Endodermal cell (in vitro differentiated cells): ENCODE results near the gene CHD2. TPM values are rescaled to one million over a fixed set of nuclear protein-coding genes. Genes with fewer than 3 reads are reported as not detected.

Source experiments
- DNase-seq: peaks from one replicate; pipeline ENCODE4 v3.0.0-alpha.2; 2017
- H3K27ac ChIP-seq: 2 replicates; pipeline ENCODE4 v1.5.1; 2013; ENCODE audit warnings: mild to moderate bottlenecking, low read depth, low read length, moderate library complexity
- H3K27me3 ChIP-seq: 2 replicates; pipeline ENCODE4 v1.6.1; 2013; ENCODE audit warnings: mild to moderate bottlenecking, low read length, moderate library complexity; ENCODE audit not compliant: insufficient read depth, control insufficient read depth, poor library complexity, severe bottlenecking
- H3K36me3 ChIP-seq: 2 replicates; pipeline ENCODE4 v1.7.0; 2013; ENCODE audit warnings: mild to moderate bottlenecking, low read length, moderate library complexity; ENCODE audit not compliant: control insufficient read depth, insufficient read depth
- H3K4me1 ChIP-seq: one replicate; pipeline ENCODE4 v1.7.0; 2013; ENCODE audit warnings: low read length; ENCODE audit not compliant: control insufficient read depth, insufficient read depth
- H3K4me3 ChIP-seq: 2 replicates; pipeline ENCODE4 v1.5.1; 2013; ENCODE audit warnings: mild to moderate bottlenecking, low read length, moderate library complexity
- H3K9ac ChIP-seq: 2 replicates; pipeline ENCODE4 v1.6.1; 2013; ENCODE audit warnings: mild to moderate bottlenecking, low read length, moderate library complexity; ENCODE audit not compliant: poor library complexity, severe bottlenecking; ENCODE audit errors: extremely low read depth
- H3K9me3 ChIP-seq: 2 replicates; pipeline ENCODE4 v1.6.1; 2013; ENCODE audit warnings: mild to moderate bottlenecking, low read length, moderate library complexity; ENCODE audit not compliant: control insufficient read depth
- H3K27ac Mint-ChIP-seq: 2 replicates; pipeline ENCODE4 v1.8.0; 2020; ENCODE audit warnings: mixed read lengths
- H3K27me3 Mint-ChIP-seq: 2 replicates; pipeline ENCODE4 v1.8.0; 2021; ENCODE audit warnings: mild to moderate bottlenecking, mixed read lengths; ENCODE audit not compliant: insufficient read depth
- H3K36me3 Mint-ChIP-seq: 2 replicates; pipeline ENCODE4 v1.8.0; 2020; ENCODE audit warnings: low read depth, mixed read lengths
- H3K4me1 Mint-ChIP-seq: 2 replicates; pipeline ENCODE4 v1.8.0; 2020; ENCODE audit warnings: mixed read lengths
- H3K4me3 Mint-ChIP-seq: 2 replicates; pipeline ENCODE4 v1.8.0; 2020; ENCODE audit warnings: mild to moderate bottlenecking, moderate library complexity, mixed read lengths
- H3K9me3 Mint-ChIP-seq: 2 replicates; pipeline ENCODE4 v1.8.0; 2020; ENCODE audit warnings: mild to moderate bottlenecking, mixed read lengths
- WGBS, 2 experiments: methylation state at CpG; one replicate each; pipeline versions ENCODE4 v1.1.5 to v1.1.7; 2013; ENCODE audit warnings: missing lambda C conversion rate in 2 of 2, mixed read lengths in 1 of 2; ENCODE audit not compliant: insufficient coverage in 1 of 2, insufficient read length in 1 of 2; 5-methylcytosine and 5-hydroxymethylcytosine counted together
- total RNA-seq, 2 donors: library from RNA; stranded (reverse); fragmentation: NEBNext Ultra II Directional in 1 of 2; extraction: Animal tissue kit (Norgen Biotek cat#: 25700) in 1 of 2; gene quantifications; 2 replicates in 1 of 2; 3 replicates in 1 of 2; pipeline ENCODE4 v1.2.1, GENCODE V29; 2021
- TF ChIP-seq, protein P1 (sequence below): fragments of 200-600 bp; sonication (generic); conservative IDR thresholded peaks from 2 replicates; pipeline ENCODE4 v1.5.0; 2021; ENCODE audit warnings: antibody characterized with exemption, mild to moderate bottlenecking

CHD2 gene
- total RNA-seq, 2 donors from 2014 or later, result 116 to 127 TPM

DNA sequence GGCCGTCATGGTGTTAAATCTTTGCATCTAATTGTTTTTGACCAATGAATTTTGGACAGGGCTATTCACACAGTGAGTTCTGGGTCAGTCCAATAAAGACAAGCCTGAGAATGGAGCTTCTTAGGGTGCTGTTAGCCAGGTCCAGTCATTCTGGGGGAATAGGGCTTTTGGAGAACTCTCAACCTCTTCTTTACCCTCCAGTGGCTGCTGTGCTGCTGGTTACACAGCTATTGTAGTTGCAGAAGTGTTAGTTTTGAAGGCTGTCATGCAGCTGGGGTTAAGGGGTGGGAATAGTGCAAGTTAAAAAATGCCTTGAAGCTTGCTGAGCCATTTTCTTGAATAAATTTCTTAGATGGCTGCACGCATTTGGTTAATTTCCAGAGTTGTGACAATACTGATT lies 89.9 kb downstream of the CHD2 start:
- H3K9me3 ChIP-seq, result no peaks in the 10 kb centered on the region
- TF ChIP-seq, protein P1, sequence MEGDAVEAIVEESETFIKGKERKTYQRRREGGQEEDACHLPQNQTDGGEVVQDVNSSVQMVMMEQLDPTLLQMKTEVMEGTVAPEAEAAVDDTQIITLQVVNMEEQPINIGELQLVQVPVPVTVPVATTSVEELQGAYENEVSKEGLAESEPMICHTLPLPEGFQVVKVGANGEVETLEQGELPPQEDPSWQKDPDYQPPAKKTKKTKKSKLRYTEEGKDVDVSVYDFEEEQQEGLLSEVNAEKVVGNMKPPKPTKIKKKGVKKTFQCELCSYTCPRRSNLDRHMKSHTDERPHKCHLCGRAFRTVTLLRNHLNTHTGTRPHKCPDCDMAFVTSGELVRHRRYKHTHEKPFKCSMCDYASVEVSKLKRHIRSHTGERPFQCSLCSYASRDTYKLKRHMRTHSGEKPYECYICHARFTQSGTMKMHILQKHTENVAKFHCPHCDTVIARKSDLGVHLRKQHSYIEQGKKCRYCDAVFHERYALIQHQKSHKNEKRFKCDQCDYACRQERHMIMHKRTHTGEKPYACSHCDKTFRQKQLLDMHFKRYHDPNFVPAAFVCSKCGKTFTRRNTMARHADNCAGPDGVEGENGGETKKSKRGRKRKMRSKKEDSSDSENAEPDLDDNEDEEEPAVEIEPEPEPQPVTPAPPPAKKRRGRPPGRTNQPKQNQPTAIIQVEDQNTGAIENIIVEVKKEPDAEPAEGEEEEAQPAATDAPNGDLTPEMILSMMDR, result no peak
- no peaks in the 10 kb centered on the region for H3K27me3 Mint-ChIP-seq
- H3K36me3 ChIP-seq, result peaks cover 92% of the 10 kb centered on the region
- no peak overlapping the region for H3K27ac Mint-ChIP-seq
- no peak overlapping the region for H3K9ac ChIP-seq
- H3K9me3 Mint-ChIP-seq, result no peaks in the 10 kb centered on the region
- H3K4me3 ChIP-seq, result no peak overlapping the region
- H3K4me1 Mint-ChIP-seq, result no peaks in the 10 kb centered on the region
- H3K36me3 Mint-ChIP-seq, result peaks cover 76% of the 10 kb centered on the region
- DNase-seq, result no peak
- H3K4me3 Mint-ChIP-seq, result no peak overlapping the region
- no peaks in the 10 kb centered on the region for H3K27me3 ChIP-seq
- no peaks in the 10 kb centered on the region for H3K4me1 ChIP-seq
- H3K27ac ChIP-seq, result peak overlapping the region; percentile 7
- 84 to 94% methylated on average over 2 of the region's 2 CpGs for WGBS, 2 experiments

DNA sequence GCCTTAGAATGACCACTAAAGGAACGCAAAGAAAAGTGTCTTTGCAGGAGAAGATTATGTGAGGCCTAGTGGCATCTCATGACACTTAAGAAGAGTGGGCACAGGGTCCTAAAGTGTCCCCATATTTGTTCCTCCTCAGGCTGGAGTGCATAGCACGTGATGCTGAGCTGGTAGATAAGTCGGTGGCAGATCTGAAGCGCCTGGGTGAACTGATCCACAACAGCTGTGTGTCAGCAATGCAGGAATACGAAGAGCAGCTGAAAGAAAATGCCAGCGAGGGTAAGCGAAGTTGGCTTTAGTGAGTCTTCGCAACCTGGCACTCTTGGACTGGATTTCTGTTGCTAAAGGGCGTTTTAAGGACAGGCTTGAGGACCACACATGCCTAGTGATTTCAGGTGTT lies 92.6 kb downstream of the CHD2 start:
- DNase-seq, result no peak
- H3K27ac Mint-ChIP-seq, result peak overlapping the region; percentile 52
- no peaks in the 10 kb centered on the region for H3K9me3 Mint-ChIP-seq
- H3K27me3 ChIP-seq, result no peaks in the 10 kb centered on the region
- no peaks in the 10 kb centered on the region for H3K9me3 ChIP-seq
- H3K36me3 ChIP-seq, result peaks cover 94% of the 10 kb centered on the region
- TF ChIP-seq, protein P1, result no peak
- H3K4me1 Mint-ChIP-seq, result no peaks in the 10 kb centered on the region
- no peak overlapping the region for H3K4me3 ChIP-seq
- no peaks in the 10 kb centered on the region for H3K4me1 ChIP-seq
- no peak overlapping the region for H3K27ac ChIP-seq
- WGBS, 2 experiments, result 96 to 99% methylated on average over 9 of the region's 9 CpGs
- no peak overlapping the region for H3K4me3 Mint-ChIP-seq
- H3K36me3 Mint-ChIP-seq, result peaks cover 79% of the 10 kb centered on the region
- H3K27me3 Mint-ChIP-seq, result no peaks in the 10 kb centered on the region
- no peak overlapping the region for H3K9ac ChIP-seq

DNA sequence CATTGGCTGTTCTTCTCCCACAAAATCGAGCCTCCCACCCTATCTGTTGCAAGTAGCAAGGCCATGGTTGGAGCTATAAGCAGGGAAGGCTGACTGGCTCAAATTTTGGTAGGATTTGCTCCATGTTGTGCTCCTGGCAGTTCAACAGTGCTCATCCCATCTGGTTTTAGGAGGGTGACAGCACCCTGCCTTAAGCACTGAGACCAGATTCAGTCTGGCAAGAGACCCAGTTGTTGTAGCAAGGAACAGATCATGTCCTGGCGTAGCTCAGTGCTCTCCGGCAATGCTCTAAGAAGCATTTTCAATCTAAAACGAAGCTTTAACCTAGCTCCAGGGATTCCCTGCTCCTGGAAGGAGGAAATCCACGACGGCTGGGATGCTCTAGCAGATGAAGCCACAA lies 97.7 kb downstream of the CHD2 start:
- Histone ChIP-seq H3K27ac (no peak overlapping the region), H3K9me3 (no peaks in the 10 kb centered on the region), H3K27me3 (no peaks in the 10 kb centered on the region), H3K4me1 (no peaks in the 10 kb centered on the region), H3K4me3 (no peak overlapping the region), H3K36me3 (peaks cover 93% of the 10 kb centered on the region), H3K9ac (no peak overlapping the region)
- TF ChIP-seq, protein P1, result no peak
- no peak for DNase-seq
- no peaks in the 10 kb centered on the region for H3K27me3 Mint-ChIP-seq
- H3K36me3 Mint-ChIP-seq, result peaks cover 86% of the 10 kb centered on the region
- H3K27ac Mint-ChIP-seq, result peak overlapping the region; percentile 44
- 96 to 98% methylated on average over 3 to 6 of the region's 6 CpGs for WGBS, 2 experiments
- H3K4me1 Mint-ChIP-seq, result no peaks in the 10 kb centered on the region
- H3K4me3 Mint-ChIP-seq, result no peak overlapping the region
- no peaks in the 10 kb centered on the region for H3K9me3 Mint-ChIP-seq
